Stimulated activated CD8-positive, alpha-beta memory T cell treated with anti-CD3 and anti-CD28 coated beads, Interleukin-7, amount 100 ng/mL, for 24 hours (primary cell): ENCODE measurements around the gene TDRD3.
"Not testable (repeated sequence)": the region's sequence is repeated elsewhere in the genome, so short reads cannot be mapped to it uniquely, and the experiment has no call there.

Experiments used
- DNase-seq: peaks from one replicate; pipeline ENCODE4 v3.0.0-alpha.2; 2020; ENCODE audit warnings: low read depth

Gene TDRD3

GRCh38 chr13:60398907-60399589 is 2.0 kb downstream of the TDRD3 start:
- DNase-seq: no peak

- DNase-seq: no peak
Measured at GRCh38 chr13:60402022-60402421, 5.0 kb downstream of the TDRD3 start.

DNA sequence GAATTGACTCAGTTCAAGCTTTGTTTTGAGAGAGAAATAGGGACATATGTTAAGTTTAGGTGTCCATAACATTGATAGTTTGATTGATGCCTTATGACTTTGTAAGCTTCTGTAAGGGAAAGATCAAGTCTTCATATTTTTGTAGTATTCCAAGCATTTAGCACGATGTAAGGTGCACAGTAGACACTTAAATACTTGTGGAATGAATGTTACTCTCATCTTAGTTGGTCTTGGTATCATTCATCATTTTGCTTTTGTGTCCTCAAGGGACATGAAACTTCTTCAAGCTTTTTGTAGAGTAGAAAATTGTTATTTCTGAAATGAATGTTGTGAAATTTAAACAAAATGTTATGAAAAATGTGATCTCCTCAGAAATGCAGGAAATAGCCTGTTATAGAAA is 10.1 kb downstream of the TDRD3 start:
- no peak for DNase-seq

DNA sequence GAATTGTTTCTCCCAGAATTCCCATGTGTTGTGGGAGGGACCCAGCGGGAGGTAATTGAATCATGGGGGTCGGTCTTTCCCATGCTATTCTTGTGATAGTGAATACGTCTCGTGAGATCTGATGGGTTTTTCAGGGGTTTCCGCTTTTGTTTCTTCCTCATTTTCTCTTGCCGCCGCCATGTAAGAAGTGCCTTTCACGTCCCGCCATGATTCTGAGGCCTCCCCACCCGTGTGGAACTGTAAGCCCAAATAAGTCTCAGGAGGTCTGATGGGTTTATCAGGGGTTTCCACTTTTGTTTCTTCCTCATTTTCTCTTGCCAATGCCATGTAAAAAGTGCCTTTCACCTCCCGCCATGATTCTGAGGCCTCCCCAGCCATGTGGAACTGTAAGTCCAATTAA is 10.8 kb downstream of the TDRD3 start:
- DNase-seq: not testable (repeated sequence)

- not testable (repeated sequence) for DNase-seq
Measured at GRCh38 chr13:60409574-60410292, 12.7 kb downstream of the TDRD3 start.

GRCh38 chr13:60410299-60410698 is 13.3 kb downstream of the TDRD3 start:
- DNase-seq: no peak

GRCh38 chr13:60411464-60411863 is 14.4 kb downstream of the TDRD3 start:
- DNase-seq: no peak

- DNase-seq: no peak
Measured at GRCh38 chr13:60411983-60412382, 15.0 kb downstream of the TDRD3 start.

- DNase-seq: no peak
Measured at GRCh38 chr13:60412909-60413616, 16.0 kb downstream of the TDRD3 start.

DNA sequence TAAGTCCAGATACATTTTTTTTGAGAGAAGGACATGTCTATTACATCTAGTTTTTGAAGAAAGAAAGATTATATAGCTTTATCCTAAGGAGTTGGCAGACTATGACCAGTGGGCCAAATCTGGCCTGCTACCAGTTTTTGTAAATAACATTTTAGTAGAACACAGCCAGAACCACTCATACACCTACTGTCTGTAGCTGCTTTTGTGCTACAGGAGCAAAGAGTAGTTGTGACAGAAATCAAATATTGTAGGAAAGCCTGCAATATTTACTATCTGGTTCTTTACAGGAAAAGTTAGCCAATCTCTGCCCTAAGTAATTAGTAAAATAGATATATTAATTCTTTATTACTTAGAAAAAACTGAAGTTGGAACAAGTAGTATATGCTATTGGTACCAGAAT is 17.2 kb downstream of the TDRD3 start:
- DNase-seq: no peak

GRCh38 chr13:60417734-60418133 is 20.7 kb downstream of the TDRD3 start:
- DNase-seq: no peak

DNA sequence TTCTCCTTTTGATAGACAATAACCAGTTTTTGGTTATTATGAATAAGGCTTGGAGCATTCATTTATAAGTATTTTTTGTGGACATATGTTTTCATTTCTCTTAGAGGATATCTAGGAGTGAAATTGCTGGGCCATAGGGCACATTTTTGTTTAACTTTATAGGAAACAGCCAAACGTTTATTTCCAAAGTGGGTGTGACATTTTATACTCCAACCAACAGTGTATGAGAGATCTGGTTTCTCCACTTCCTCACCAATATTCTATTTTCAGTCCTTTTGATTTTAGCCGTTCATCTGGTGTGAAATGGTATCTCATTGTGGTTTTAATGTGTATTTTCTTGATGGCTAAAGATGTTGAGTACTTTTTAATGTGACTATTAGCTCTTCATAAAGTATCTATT is 21.9 kb downstream of the TDRD3 start:
- DNase-seq: no peak

DNA sequence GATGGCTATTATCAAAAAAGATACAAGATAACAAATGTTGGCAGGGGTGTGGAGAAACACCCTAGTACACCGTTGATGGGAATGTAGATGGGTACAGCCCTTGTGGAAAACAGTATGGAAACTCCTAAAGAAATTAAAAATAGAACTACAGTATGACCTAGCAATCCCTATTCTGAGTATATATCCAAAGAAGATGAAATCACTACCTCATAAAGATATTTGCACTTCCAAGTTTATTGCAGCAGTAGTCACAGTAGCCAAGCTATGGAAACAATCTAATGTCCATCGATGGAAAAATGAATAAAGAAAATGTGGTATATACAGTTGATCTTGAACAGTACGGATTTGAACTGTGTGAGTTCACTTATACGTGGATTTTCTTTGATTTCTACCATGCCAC is 28.3 kb downstream of the TDRD3 start:
- DNase-seq: no peak

DNA sequence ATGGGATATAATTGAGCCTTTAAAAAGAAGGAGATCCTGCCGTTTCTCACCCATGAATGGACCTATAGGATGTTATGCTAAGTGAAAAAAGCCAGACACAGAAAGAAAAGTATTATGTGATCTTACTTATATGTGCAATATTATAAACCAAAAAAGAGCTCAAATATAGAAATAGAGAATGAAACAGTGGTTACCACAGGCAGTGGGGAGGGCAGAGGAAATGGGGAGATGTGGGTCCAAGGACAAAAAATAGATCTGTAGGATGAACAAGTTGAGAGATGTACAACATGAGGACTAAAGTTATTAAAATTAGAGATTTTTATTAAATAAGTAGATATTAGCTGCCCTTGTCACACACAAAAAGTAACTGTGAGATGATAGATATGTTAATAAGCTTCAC is 29.1 kb downstream of the TDRD3 start:
- DNase-seq: no peak

DNA sequence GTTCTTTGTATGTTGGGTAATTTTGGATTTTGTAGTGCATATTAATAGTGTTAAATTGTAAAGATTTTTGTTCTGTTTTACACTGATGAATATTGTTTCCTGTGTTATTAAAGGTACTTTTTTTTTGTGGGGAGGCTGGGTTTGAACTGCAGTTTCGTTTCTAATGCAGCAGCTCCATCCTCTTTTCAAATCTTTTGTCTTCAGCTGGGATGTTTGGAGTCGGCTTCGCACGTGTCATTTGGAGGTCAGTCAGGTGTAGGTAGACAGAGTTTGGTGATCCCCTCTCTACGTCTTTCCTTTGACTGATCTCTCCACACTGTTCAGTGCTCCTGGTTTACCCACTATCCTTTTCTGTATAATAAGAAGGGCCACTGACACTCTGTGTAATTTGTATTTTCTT is 30.3 kb downstream of the TDRD3 start:
- no peak for DNase-seq

DNA sequence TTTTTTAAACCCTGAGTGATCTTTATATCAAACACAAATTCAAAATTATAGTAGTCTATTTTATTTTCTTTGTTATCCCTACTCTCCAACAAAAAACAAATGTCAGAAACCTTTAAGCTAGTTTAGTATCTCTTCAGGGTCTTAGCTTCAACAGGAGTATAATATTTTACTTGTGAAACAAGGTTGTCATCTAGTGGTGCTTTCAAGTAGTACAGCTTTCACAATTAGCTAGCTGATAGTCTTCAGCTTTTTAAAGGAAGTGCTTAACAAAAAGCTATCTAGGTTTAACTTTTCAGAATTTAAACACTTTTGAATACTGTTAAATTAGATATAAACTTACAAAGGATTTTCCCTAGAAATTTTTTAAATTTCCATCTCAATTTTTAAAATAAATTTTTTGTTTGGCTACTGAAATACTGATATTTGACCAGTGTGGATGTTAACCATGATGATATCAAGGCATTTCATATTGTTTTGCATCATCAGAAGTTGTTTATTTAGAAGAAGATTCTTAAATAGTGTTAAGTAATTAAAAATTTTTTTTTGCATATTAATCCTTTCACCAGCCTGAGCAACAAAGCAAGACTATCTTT is 34.2 kb downstream of the TDRD3 start:
- DNase-seq: no peak

GRCh38 chr13:60433505-60433904 is 36.5 kb downstream of the TDRD3 start:
- no peak for DNase-seq

DNA sequence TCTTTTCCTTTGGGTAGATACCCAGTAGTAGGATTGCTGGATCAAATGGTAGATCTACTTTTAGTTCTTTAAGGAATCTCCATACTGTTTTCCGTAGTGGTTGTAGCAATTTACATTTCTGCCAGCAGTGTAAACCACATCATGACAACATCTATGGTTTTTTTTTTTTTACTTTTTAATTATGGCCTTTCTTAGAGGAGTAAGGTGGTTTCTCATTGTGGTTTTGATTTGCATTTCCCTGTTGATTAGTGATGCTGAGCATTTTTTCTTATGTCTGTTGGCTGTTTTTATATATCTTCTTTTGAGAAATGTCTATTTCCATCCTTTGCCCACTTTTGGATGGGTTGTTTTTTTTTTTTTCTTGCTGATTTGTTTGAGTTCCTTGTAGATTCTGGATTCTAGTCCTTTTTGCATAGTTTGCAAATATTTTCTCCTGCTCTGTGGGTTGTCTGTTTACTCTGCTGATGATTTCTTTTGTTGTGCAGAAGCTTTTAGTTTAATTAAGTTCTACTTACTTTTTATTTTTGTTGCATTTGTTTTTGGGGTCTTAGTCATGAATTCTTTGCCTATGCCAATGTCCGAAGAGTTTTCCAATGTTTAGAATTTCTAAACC is 38.8 kb downstream of the TDRD3 start:
- DNase-seq: no peak

DNA sequence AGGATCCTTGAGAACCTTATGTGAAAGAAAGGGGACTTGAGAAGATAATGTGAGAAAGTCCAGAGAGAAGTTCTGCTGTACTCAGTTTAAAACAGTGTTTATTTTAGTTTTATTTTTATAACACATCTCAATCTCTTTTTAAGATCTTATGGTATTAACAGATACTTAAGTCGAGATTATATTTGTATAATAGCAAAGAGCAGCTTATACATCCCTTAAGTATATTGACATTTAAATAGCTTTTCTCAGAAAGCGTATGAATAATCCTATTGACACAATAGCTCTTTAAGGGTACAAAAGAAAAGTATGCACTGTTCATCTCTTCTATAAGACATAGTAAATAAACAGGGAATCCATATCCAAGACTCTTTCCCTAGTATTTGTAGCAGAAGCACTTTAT is 42.2 kb downstream of the TDRD3 start:
- no peak for DNase-seq

- DNase-seq: no peak
Measured at GRCh38 chr13:60441761-60442160, 44.7 kb downstream of the TDRD3 start.

DNA sequence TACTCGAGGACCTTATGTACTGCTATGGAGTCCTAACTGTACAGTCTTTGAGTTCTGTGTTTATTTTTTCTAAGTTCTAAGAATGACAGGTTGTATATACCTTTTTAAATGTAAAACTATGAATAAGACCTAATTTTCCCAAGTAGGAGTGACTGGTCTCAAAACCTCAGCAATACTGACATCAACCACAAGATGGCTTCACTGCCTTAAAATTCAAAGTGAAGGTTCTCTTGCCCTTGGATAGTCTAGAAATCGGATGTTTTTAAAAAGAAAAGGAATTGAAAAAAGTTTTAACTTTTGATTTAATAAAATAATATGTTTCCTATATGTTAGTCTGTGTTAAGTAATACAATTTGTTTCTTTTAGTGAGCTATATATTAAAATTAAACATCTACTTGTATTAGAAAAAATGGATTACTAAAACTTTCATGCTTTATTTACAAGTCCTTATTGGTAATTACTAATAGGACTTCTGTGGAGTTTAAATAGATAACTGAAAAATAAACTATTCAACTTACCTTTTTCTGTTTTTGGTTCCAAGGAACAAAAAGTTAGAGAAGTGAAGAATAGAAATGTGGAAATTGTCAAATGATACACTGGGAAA is 52.0 kb downstream of the TDRD3 start:
- no peak for DNase-seq

DNA sequence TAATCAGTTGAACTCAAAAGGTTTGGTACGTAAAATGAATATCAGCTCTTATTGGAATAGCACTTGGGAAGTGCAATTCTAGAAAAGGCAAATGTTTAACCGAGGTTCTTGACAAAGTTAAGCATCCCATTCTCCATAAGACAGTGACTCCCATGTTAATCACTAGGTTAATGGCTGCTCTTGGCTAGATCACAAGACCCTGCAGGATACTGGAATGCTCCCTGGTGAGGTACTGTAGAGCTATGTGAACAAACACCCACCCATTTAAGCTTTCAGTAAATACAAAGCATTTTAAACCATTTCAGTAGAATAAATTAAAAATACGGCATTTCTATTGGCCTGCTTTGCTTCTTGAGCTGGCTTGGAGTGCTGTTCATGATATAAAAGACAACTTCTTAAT is 56.5 kb downstream of the TDRD3 start:
- DNase-seq: no peak
